Loucy (cell line): Measurements from ENCODE around the gene CLEC4C.
"Not testable (repeated sequence)": the region's sequence is repeated elsewhere in the genome, so short reads cannot be mapped to it uniquely, and the experiment has no call there.

Source experiments
- H2AFZ ChIP-seq: fragments of 200-600 bp; sonication (generic); 2 replicates; pipeline ENCODE4 v1.6.0; 2016; ENCODE audit warnings: antibody characterized with exemption, mild to moderate bottlenecking, low read length, moderate library complexity
- H3F3A ChIP-seq: fragments of 200-600 bp; 2 replicates; pipeline ENCODE4 v1.6.0; 2016; ENCODE audit warnings: antibody characterized with exemption, low read depth, mild to moderate bottlenecking
- H3K27me3 ChIP-seq: fragments of 200-600 bp; sonication (generic); 2 replicates; pipeline ENCODE4 v1.6.1; 2014; ENCODE audit warnings: low read length, mild to moderate bottlenecking; ENCODE audit not compliant: insufficient read depth, poor library complexity, severe bottlenecking
- H3K36me3 ChIP-seq: fragments of 200-600 bp; sonication (generic); 2 replicates; pipeline ENCODE4 v1.6.1; 2016; ENCODE audit warnings: low read length; ENCODE audit not compliant: insufficient read depth
- H3K4me1 ChIP-seq: fragments of 200-600 bp; sonication (generic); 2 replicates; pipeline ENCODE4 v1.5.1; 2014; ENCODE audit warnings: low read length, mild to moderate bottlenecking; ENCODE audit not compliant: insufficient read depth, poor library complexity, severe bottlenecking
- H3K4me2 ChIP-seq: fragments of 200-600 bp; sonication (generic); 2 replicates; pipeline ENCODE4 v1.6.0; 2014; ENCODE audit warnings: antibody characterized with exemption, low read length, low read depth, mild to moderate bottlenecking; ENCODE audit not compliant: poor library complexity, severe bottlenecking
- H3K4me3 ChIP-seq: fragments of 200-600 bp; sonication (generic); 2 replicates; pipeline ENCODE4 v1.5.1; 2014; ENCODE audit warnings: low read length, mild to moderate bottlenecking, mixed read lengths; ENCODE audit not compliant: poor library complexity, severe bottlenecking
- H3K79me2 ChIP-seq: fragments of 200-600 bp; sonication (generic); 2 replicates; pipeline ENCODE4 v1.6.1; 2014; ENCODE audit warnings: low read length; ENCODE audit not compliant: insufficient read depth
- H3K9ac ChIP-seq: fragments of 200-600 bp; sonication (generic); 2 replicates; pipeline ENCODE4 v1.6.0; 2014; ENCODE audit warnings: mild to moderate bottlenecking, low read depth, low read length, moderate library complexity; ENCODE audit not compliant: poor library complexity, severe bottlenecking
- H3K9me2 ChIP-seq: fragments of 200-600 bp; sonication (generic); replicated peaks from 2 replicates; pipeline ENCODE4 v1.6.1; 2016; ENCODE audit warnings: low read depth, low read length, mixed read lengths
- H3K9me3 ChIP-seq: fragments of 200-600 bp; sonication (generic); 2 replicates; pipeline ENCODE4 v1.6.1; 2014; ENCODE audit warnings: mild to moderate bottlenecking, antibody characterized with exemption, low read length, low read depth; ENCODE audit not compliant: insufficient read depth
- H4K20me1 ChIP-seq: fragments of 200-600 bp; sonication (generic); 2 replicates; pipeline ENCODE4 v1.6.0; 2014; ENCODE audit warnings: antibody characterized with exemption, low read length, mild to moderate bottlenecking; ENCODE audit not compliant: insufficient read depth, poor library complexity, severe bottlenecking
- EZH2phosphoT487 ChIP-seq: fragments of 200-600 bp; IDR thresholded peaks from 2 replicates; pipeline ENCODE4 v1.6.1; 2018; ENCODE audit warnings: antibody characterized with exemption, mild to moderate bottlenecking, moderate library complexity, borderline replicate concordance
- TF ChIP-seq, protein P1 (sequence below): fragments of 200-600 bp; sonication (generic); conservative IDR thresholded peaks from 2 replicates; pipeline ENCODE4 v1.5.1; 2014; ENCODE audit warnings: mild to moderate bottlenecking, antibody characterized with exemption, low read length

Gene CLEC4C

DNA sequence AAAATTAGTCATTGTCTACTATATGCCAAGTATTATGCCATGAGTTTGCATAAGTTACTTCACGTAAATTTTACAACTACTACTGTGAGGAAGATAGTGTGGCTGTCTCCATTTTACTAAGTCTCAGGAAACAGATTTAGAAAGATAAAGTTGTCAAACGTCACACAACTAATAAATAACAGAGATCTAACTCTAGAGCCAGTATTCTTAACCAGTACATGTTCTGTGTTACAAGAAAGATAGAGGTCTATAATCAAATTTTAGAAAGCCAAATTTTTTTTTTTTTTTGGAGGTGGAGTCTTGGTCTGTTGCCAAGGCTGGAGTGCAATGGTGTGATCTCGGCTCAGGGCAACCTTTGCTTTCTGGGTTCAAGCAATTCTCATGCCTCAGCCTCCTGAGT lies 14.2 kb downstream of the CLEC4C start:
- Histone ChIP-seq H3K4me2 (no peak overlapping the region), H2AFZ (no peak overlapping the region), H3K27me3 (no peaks in the 10 kb centered on the region), H3K36me3 (no peaks in the 10 kb centered on the region), H3K9me2 (no peaks in the 10 kb centered on the region), H3K9me3 (no peaks in the 10 kb centered on the region), H3F3A (peaks cover 6% of the 10 kb centered on the region; the same call in 1 of the 2 replicates), H3K79me2 (no peaks in the 10 kb centered on the region), H3K4me1 (peaks cover 27% of the 10 kb centered on the region), H3K4me3 (no peak overlapping the region), H3K9ac (no peak overlapping the region), H4K20me1 (no peaks in the 10 kb centered on the region)
- no peak for TF ChIP-seq EZH2phosphoT487
- TF ChIP-seq, protein P1, sequence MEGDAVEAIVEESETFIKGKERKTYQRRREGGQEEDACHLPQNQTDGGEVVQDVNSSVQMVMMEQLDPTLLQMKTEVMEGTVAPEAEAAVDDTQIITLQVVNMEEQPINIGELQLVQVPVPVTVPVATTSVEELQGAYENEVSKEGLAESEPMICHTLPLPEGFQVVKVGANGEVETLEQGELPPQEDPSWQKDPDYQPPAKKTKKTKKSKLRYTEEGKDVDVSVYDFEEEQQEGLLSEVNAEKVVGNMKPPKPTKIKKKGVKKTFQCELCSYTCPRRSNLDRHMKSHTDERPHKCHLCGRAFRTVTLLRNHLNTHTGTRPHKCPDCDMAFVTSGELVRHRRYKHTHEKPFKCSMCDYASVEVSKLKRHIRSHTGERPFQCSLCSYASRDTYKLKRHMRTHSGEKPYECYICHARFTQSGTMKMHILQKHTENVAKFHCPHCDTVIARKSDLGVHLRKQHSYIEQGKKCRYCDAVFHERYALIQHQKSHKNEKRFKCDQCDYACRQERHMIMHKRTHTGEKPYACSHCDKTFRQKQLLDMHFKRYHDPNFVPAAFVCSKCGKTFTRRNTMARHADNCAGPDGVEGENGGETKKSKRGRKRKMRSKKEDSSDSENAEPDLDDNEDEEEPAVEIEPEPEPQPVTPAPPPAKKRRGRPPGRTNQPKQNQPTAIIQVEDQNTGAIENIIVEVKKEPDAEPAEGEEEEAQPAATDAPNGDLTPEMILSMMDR, result no peak

DNA sequence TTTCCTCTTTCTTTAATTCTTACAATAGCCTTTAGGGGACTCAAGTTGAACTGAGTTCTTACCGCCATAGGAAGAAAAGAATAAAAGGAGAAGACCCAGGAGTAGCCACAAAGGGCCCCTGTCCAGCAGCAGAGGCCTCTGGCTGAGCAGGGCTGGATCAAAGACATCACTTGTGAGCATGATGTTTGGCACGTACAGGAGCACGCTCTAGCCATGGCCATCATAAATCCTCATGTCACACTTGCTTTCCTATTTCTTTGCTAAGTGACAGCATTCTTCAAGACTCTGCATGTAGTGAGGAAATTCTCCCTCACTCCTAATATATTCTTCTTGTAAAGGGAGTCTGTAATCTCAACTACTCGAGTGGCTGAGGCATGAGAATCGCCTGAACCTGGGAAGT lies 15.7 kb downstream of the CLEC4C start:
- no peak for TF ChIP-seq EZH2phosphoT487
- TF ChIP-seq, protein P1, result no peak
- Histone ChIP-seq H3F3A (no peaks in the 10 kb centered on the region; the same call in 1 of the 2 replicates), H2AFZ (no peak overlapping the region), H3K4me3 (no peak overlapping the region), H3K9me2 (no peaks in the 10 kb centered on the region), H3K79me2 (no peaks in the 10 kb centered on the region), H3K9ac (no peak overlapping the region), H3K9me3 (no peaks in the 10 kb centered on the region), H3K36me3 (no peaks in the 10 kb centered on the region), H4K20me1 (no peaks in the 10 kb centered on the region), H3K27me3 (no peaks in the 10 kb centered on the region), H3K4me2 (no peak overlapping the region), H3K4me1 (peaks cover 17% of the 10 kb centered on the region)

DNA sequence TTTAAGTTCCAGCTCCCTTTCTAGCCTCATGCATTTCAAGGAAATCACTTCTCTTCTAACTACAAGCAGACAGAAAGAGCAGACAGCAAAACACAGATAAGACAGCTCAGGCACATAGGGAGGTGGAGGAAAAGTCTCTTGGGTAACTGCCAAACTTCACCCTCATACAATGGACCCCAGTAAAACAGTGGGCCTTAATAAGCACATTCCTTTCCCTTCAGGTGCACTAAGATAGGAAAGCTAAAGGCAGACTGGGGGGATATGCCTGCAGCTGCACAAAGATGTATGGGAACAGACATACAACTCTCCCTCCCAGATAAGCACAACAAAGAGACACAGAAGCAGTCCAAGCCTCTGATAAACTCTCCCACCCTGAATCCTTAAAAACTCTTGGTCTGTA lies 16.2 kb downstream of the CLEC4C start:
- not testable (repeated sequence) for H3K36me3 ChIP-seq, H2AFZ ChIP-seq, H3K9me2 ChIP-seq, H3K4me2 ChIP-seq, H3K9ac ChIP-seq, H3F3A ChIP-seq, H3K79me2 ChIP-seq, H3K27me3 ChIP-seq, H3K4me3 ChIP-seq, H3K9me3 ChIP-seq, H4K20me1 ChIP-seq
- H3K4me1 ChIP-seq, result peaks cover 17% of the 10 kb centered on the region

DNA sequence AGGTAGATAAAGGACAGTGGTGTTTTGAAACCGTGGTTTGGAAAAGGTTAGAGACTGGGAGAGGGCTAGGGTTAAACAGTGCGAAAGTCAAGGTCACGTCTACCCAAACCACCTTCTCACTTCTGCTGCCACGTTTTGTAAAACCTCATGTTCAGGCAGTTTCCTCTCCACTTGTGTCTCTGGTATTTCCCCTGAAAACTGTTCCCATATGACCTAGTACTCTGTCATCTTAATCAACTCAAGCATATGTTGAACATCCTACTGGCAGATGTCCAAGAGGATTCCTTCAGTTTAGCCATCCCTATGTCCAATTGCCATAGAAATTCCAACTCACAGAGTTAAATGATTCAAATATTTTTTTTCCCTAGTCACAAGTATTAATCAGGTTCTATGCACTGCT lies 17.4 kb downstream of the CLEC4C start:
- Histone ChIP-seq H3K4me3 (no peak overlapping the region), H2AFZ (no peak overlapping the region), H3K9ac (no peak overlapping the region), H3K9me3 (no peaks in the 10 kb centered on the region), H3K4me1 (peaks cover 17% of the 10 kb centered on the region), H4K20me1 (no peaks in the 10 kb centered on the region), H3K36me3 (no peaks in the 10 kb centered on the region), H3K9me2 (no peaks in the 10 kb centered on the region), H3F3A (no peaks in the 10 kb centered on the region; the same call in 1 of the 2 replicates), H3K79me2 (no peaks in the 10 kb centered on the region), H3K27me3 (no peaks in the 10 kb centered on the region), H3K4me2 (no peak overlapping the region)
- no peak for TF ChIP-seq EZH2phosphoT487
- TF ChIP-seq, protein P1, result no peak
